Gastroesophageal sphincter (tissue), 3 donors: Measurements from ENCODE around the gene SNX9.

ENCODE experiments used
- EP300 ChIP-seq: sonication (generic); formaldehyde crosslinking; IDR thresholded peaks from one replicate; pipeline ENCODE4 v1.6.1; 2017; ENCODE audit warnings: antibody characterized with exemption, mild to moderate bottlenecking
- POLR2A ChIP-seq, 2 donors: fragments of 450-650 bp; IDR thresholded peaks; one replicate each; pipeline ENCODE4 v1.6.1; 2017; ENCODE audit warnings: antibody characterized with exemption in 2 of 2, mild to moderate bottlenecking in 2 of 2, moderate library complexity in 1 of 2
- POLR2AphosphoS5 ChIP-seq: sonication (generic); formaldehyde crosslinking; IDR thresholded peaks from one replicate; pipeline ENCODE4 v1.6.1; 2017; ENCODE audit warnings: antibody characterized with exemption
- TF ChIP-seq, protein P1 (sequence below), 4 experiments: fragments of 200-600 bp in 2 of 4; fragments of 450-650 bp in 2 of 4; sonication (generic) in 1 of 4; IDR thresholded peaks; one replicate each; pipeline ENCODE4 v1.5.1; 2017 to 2019; ENCODE audit warnings: antibody characterized with exemption in 4 of 4, mild to moderate bottlenecking in 2 of 4, moderate library complexity in 2 of 4

DNA sequence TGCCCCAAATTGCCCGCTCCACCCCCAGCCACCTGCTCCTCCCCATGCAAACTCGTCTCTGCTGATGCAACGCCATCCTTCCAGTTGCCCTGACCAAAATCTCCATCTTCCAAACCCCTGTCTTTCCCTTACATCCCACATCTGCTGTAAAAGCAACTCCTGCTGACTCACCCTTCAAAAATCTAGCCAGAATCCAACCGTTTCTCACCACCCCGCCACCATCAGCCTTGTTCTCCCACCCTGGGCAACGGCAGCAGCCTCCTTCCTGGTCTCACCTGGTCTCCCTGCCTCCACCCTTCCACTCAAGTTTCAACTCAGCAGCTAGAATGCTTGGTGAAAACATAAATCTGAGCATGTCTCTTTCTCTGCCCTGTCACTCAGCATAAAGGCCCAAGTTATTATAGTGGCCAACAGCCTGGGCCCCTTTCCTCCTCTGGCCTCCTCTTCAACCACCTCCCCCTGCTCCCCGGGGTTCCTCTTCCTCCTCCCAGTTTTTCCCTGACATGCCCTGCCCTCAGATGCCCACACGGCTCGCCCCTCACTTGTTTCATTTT, 151.4 kb downstream of the SNX9 start:
- no peak for TF ChIP-seq POLR2A (IDR thresholded peaks at IDR 0.05)
- TF ChIP-seq POLR2AphosphoS5 = no peak
- TF ChIP-seq, protein P1, sequence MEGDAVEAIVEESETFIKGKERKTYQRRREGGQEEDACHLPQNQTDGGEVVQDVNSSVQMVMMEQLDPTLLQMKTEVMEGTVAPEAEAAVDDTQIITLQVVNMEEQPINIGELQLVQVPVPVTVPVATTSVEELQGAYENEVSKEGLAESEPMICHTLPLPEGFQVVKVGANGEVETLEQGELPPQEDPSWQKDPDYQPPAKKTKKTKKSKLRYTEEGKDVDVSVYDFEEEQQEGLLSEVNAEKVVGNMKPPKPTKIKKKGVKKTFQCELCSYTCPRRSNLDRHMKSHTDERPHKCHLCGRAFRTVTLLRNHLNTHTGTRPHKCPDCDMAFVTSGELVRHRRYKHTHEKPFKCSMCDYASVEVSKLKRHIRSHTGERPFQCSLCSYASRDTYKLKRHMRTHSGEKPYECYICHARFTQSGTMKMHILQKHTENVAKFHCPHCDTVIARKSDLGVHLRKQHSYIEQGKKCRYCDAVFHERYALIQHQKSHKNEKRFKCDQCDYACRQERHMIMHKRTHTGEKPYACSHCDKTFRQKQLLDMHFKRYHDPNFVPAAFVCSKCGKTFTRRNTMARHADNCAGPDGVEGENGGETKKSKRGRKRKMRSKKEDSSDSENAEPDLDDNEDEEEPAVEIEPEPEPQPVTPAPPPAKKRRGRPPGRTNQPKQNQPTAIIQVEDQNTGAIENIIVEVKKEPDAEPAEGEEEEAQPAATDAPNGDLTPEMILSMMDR (IDR thresholded peaks at IDR 0.05) = no peak
- no peak for TF ChIP-seq EP300
